KMS-11 (cell line): ENCODE results near the gene S100PBP.

ENCODE experiments used
- H2AFZ ChIP-seq: fragments of 200-600 bp; sonication (generic); 2 replicates; pipeline ENCODE4 v1.6.1; 2016; ENCODE audit warnings: antibody characterized with exemption, mixed run types, low read depth
- H3K27ac ChIP-seq: fragments of 200-600 bp; sonication (generic); 2 replicates; pipeline ENCODE4 v1.6.1; 2016; ENCODE audit warnings: mild to moderate bottlenecking, mixed run types
- H3K27me3 ChIP-seq: fragments of 200-600 bp; sonication (generic); 2 replicates; pipeline ENCODE4 v1.6.1; 2017; ENCODE audit warnings: mild to moderate bottlenecking, low read depth, mixed run types, moderate library complexity; ENCODE audit not compliant: insufficient read depth
- H3K36me3 ChIP-seq: fragments of 200-600 bp; sonication (generic); 2 replicates; pipeline ENCODE4 v1.6.1; 2017; ENCODE audit warnings: mild to moderate bottlenecking, mixed run types; ENCODE audit not compliant: insufficient read depth
- H3K4me1 ChIP-seq: fragments of 200-600 bp; sonication (generic); 2 replicates; pipeline ENCODE4 v1.6.1; 2016; ENCODE audit warnings: mild to moderate bottlenecking, low read depth, mixed run types; ENCODE audit not compliant: poor library complexity, severe bottlenecking
- H3K4me2 ChIP-seq: fragments of 200-600 bp; sonication (generic); 2 replicates; pipeline ENCODE4 v1.7.0; 2016; ENCODE audit warnings: mild to moderate bottlenecking, mixed run types
- H3K4me3 ChIP-seq: fragments of 200-600 bp; sonication (generic); IDR thresholded peaks from 2 replicates; pipeline ENCODE4 v1.6.1; 2017; ENCODE audit warnings: low read depth, low read length, mixed read lengths; ENCODE audit not compliant: insufficient read depth
- H3K79me2 ChIP-seq: fragments of 200-600 bp; sonication (generic); 2 replicates; pipeline ENCODE4 v1.6.1; 2016; ENCODE audit warnings: low read depth, mixed run types; ENCODE audit not compliant: insufficient read depth
- H3K9ac ChIP-seq: fragments of 200-600 bp; sonication (generic); 2 replicates; pipeline ENCODE4 v1.6.1; 2016; ENCODE audit warnings: mild to moderate bottlenecking, mixed run types
- H4K20me1 ChIP-seq: fragments of 200-600 bp; sonication (generic); 2 replicates; pipeline ENCODE4 v1.6.1; 2016; ENCODE audit warnings: mild to moderate bottlenecking, mixed run types; ENCODE audit not compliant: insufficient read depth
- TF ChIP-seq, protein P1 (sequence below): fragments of 200-600 bp; sonication (generic); conservative IDR thresholded peaks from 2 replicates; pipeline ENCODE4 v1.6.1; 2017; ENCODE audit warnings: low read depth, mild to moderate bottlenecking, antibody characterized with exemption, low read length, moderate library complexity, mixed read lengths

The S100PBP gene

DNA sequence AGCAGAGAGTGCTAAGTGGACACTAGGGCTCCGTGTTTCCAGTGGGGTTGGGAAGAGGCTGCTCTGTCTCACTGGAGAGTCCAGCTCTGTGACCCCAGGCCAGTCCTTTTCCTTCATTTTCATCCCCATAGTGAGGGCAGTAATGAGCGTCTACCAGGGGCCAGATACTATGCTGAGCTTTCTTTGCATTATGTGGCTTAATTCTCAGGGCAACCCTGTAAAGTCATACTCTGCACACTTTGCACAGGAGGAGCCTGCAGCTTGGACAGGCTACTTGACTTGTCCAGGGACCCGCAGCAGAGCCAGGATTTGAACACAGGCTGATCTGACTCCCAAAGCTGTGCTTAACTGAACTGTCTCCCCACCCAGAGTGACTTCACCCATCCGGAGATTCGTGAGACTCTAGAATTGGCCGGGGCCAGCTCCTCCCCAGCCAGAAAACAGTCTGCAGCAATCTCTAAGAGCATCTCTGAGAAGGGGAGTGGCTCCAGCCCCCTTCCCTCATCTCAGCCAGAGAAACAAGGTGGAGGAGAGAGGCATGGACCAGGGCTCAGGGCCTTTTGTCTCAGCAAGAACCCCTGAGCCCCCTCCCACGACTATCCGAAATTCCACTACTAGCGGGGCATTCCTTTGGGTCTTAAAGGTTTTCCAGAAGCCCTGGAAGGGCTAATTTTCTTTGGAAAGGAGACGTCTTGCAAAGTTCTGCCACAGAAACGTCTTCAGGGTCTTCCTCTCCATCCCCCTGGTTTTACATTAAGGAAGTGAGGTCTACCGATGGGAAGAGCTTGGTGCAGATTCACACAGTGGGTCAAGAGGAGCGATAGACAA, 54.1 kb downstream of the S100PBP start:
- no peak overlapping the region for H3K9ac ChIP-seq
- no peaks in the 10 kb centered on the region for H3K36me3 ChIP-seq
- no peaks in the 10 kb centered on the region for H3K27me3 ChIP-seq
- peaks cover 5% of the 10 kb centered on the region for H3K4me1 ChIP-seq
- TF ChIP-seq, protein P1, sequence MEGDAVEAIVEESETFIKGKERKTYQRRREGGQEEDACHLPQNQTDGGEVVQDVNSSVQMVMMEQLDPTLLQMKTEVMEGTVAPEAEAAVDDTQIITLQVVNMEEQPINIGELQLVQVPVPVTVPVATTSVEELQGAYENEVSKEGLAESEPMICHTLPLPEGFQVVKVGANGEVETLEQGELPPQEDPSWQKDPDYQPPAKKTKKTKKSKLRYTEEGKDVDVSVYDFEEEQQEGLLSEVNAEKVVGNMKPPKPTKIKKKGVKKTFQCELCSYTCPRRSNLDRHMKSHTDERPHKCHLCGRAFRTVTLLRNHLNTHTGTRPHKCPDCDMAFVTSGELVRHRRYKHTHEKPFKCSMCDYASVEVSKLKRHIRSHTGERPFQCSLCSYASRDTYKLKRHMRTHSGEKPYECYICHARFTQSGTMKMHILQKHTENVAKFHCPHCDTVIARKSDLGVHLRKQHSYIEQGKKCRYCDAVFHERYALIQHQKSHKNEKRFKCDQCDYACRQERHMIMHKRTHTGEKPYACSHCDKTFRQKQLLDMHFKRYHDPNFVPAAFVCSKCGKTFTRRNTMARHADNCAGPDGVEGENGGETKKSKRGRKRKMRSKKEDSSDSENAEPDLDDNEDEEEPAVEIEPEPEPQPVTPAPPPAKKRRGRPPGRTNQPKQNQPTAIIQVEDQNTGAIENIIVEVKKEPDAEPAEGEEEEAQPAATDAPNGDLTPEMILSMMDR: no peak
- H3K4me3 ChIP-seq: no peak overlapping the region
- no peaks in the 10 kb centered on the region for H3K79me2 ChIP-seq
- H3K27ac ChIP-seq: no peak overlapping the region
- H3K4me2 ChIP-seq: no peak overlapping the region
- H2AFZ ChIP-seq: no peak overlapping the region
- H4K20me1 ChIP-seq: no peaks in the 10 kb centered on the region

DNA sequence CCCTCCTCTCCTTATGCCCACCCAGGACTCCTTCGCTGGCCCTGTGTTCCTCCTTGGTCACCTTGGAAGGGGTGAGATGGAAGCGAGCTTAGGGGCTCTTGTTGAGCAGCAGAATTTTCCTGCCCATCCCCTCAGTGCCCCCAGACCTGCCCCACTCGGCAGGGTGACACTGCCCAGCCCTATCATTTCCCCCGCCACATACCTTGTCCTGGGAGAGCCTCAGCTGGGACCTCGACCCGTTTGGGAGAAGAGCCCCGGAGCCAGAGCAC, 54.7 kb downstream of the S100PBP start:
- no peaks in the 10 kb centered on the region for H3K36me3 ChIP-seq
- no peak overlapping the region for H2AFZ ChIP-seq
- no peak overlapping the region for H3K4me3 ChIP-seq
- no peaks in the 10 kb centered on the region for H3K27me3 ChIP-seq
- H3K79me2 ChIP-seq: no peaks in the 10 kb centered on the region
- peaks cover 5% of the 10 kb centered on the region for H3K4me1 ChIP-seq
- TF ChIP-seq, protein P1: no peak
- H3K4me2 ChIP-seq: no peak overlapping the region
- H3K9ac ChIP-seq: no peak overlapping the region
- no peak overlapping the region for H3K27ac ChIP-seq
- no peaks in the 10 kb centered on the region for H4K20me1 ChIP-seq

DNA sequence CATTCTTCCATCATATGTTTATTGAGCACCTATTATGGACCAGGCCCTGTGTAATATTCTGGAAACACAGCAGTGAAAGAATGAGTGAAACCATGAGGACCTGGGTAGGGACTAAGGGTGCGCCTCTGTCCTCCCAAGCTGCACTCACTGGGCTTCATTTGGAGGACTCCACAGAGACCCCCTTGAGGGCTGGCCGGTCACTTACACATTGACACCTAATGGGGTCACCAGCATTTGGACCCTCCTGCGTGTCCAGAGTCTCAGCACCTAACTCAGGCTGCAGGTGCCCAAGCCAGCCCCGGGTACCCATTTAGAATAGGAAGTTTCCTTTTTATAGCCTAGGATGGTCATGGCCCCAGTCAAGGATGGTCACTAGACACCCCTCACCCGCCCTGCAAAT, 56.0 kb downstream of the S100PBP start:
- Histone ChIP-seq H3K79me2 (no peaks in the 10 kb centered on the region), H3K36me3 (no peaks in the 10 kb centered on the region), H3K27ac (no peak overlapping the region), H4K20me1 (no peaks in the 10 kb centered on the region), H3K27me3 (no peaks in the 10 kb centered on the region), H3K4me2 (no peak overlapping the region), H3K9ac (no peak overlapping the region), H3K4me1 (peaks cover 5% of the 10 kb centered on the region), H3K4me3 (no peak overlapping the region), H2AFZ (no peak overlapping the region)
- TF ChIP-seq, protein P1: no peak

DNA sequence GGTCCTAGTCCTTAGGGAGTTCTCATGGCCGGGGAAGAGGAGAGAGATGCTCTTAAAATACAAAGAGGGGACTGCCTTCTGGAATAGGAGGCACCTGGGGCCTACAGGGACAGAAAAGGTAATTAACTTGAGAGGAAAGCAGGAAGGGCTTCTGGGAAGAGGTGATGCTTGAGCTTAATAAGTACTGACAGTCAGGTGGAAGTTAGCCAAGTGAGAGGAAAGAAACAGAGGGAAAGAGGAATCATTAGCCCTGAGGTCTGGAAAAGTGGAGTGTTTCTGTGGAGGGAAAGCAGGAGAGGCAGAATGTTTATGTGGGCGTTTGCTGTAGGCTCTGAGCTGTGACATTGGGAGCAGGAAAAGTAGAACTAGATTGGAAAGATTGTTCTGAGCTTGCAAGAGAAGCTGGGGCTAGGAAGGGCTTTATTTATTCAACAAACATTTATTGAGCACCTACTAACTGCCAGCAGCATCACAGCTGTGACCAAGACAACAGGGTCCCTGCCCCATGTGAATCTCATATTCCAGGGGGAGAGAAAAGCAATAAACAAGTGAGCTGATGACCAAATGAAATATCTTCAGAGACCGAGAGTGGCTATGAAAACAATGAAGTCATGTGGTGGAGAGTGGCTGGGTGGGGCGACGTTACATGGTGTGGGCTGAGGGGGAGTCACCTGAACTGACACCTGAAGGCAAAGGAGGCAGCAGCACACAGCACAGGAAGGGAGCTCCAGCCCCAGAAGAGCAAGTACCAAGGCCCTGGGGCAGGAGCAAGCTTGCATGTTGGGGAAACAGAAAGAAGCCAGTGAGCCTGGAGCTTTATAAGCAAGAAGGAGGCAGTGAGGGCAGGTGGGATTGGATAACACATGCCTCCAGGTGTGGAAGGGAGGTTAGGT, 57.7 kb downstream of the S100PBP start:
- Histone ChIP-seq H3K27ac (no peak overlapping the region), H3K27me3 (no peaks in the 10 kb centered on the region), H3K36me3 (no peaks in the 10 kb centered on the region), H3K9ac (no peak overlapping the region), H2AFZ (no peak overlapping the region), H3K4me2 (no peak overlapping the region), H3K79me2 (no peaks in the 10 kb centered on the region), H4K20me1 (no peaks in the 10 kb centered on the region), H3K4me3 (no peak overlapping the region), H3K4me1 (peaks cover 5% of the 10 kb centered on the region)
- TF ChIP-seq, protein P1: no peak
